ENCODE measurements around the gene ADNP. TPM values are rescaled to one million over a fixed set of nuclear protein-coding genes. Genes with fewer than 3 reads are reported as not detected.

Gene ADNP
- total RNA-seq (2013; cell fraction: nucleolus; rRNA removed): 129 and 136 TPM in 2 replicates
- total RNA-seq (2014; rRNA removed) (22.8 and 23.0 TPM in 2 replicates), total RNA-seq (2014; rRNA removed; fragmentation: Illumina TruSeq; extraction: Trizol) (28.3 and 30.4 TPM in 2 replicates), total RNA-seq (2021) (74.4 and 74.5 TPM in 2 replicates), polyA plus RNA-seq (2011; rRNA removed) (30.6 and 40.0 TPM in 2 replicates), polyA plus RNA-seq (2014; fragmentation: Illumina TruSeq; extraction: Trizol) (66.9 and 82.8 TPM in 2 replicates), polyA plus RNA-seq (2014; fragmentation: Nextera tagmentation; extraction: Ambion mirVana) (10 to 100 TPM; 25.9 to 39.7 TPM), polyA plus RNA-seq (2014; rRNA removed) (23.6 and 28.1 TPM in 2 replicates), polyA plus RNA-seq (2016; fragmentation: Nextera tagmentation; extraction: Ambion mirVana) (10 to 100 TPM; 39.1 to 40.3 TPM), polyA minus RNA-seq (2011; rRNA and poly(A)+ RNA removed) (54.7 and 78.9 TPM in 2 replicates), Bru-seq, nascent RNA (percentile 97 among the genes with signal in this experiment), BruChase-seq, experiment 1, labeled RNA remaining after a 6-hour chase (percentile 97 among the genes with signal in this experiment), BruChase-seq, experiment 2, labeled RNA remaining after a 2-hour chase (percentile 98 among the genes with signal in this experiment)
- 30.5 TPM for polyA plus RNA-seq (2011; ENCODE audit: low read depth)
- 20.1 and 27.2 TPM in 2 replicates for polyA plus RNA-seq (2011; cell fraction: cytosol; rRNA removed)
- polyA plus RNA-seq (2011; cell fraction: nucleus; rRNA removed): 61.5 and 64.3 TPM in 2 replicates
- polyA plus RNA-seq (2012): 34.8 and 42.0 TPM in 2 replicates
- 25.9 and 31.9 TPM in 2 replicates for polyA minus RNA-seq (2011; cell fraction: cytosol; rRNA and poly(A)+ RNA removed)
- polyA minus RNA-seq (2011; cell fraction: nucleus; rRNA and poly(A)+ RNA removed): 28.5 and 36.6 TPM in 2 replicates
- long read RNA-seq, experiment 1, full-length matches to known transcripts: 1 of 33 reads
- long read RNA-seq, experiment 1, partial matches to known transcripts: 0 of 33 reads
- long read RNA-seq, experiment 1, other reads (novel, unspliced or antisense): 32 of 33 reads
- long read RNA-seq, experiment 2, full-length matches to known transcripts: 1 of 91 reads
- long read RNA-seq, experiment 2, partial matches to known transcripts: 2 of 91 reads
- long read RNA-seq, experiment 2, other reads (novel, unspliced or antisense): 88 of 91 reads

GRCh38 chr20:50931306-50932015, at the start of gene ADNP:
Gene ADNP, minus strand, starts transcription at chr20:50931437. Its CDS starts 27,441 bp downstream, at chr20:50903996.
- Histone ChIP-seq H3K36me3 (ENCODE audit: control insufficient read depth in 2 of 2, insufficient read depth in 2 of 2, low read length in 1 of 2) (peaks cover 0 to 25% of the 10 kb centered on the region in 2 experiments; a peak in 1 of 4 replicates), H3K27ac (ENCODE audit: control insufficient read depth, insufficient read depth) (peak within 1 kb of the TSS; percentile 97), H3K9me3 (replicated peaks; ENCODE audit: control insufficient read depth, insufficient read depth, low read length) (no peaks in the 10 kb centered on the region), H3K4me3 (peak within 1 kb of the TSS; percentile 75), H3K4me1 (ENCODE audit: control insufficient read depth, insufficient read depth, low read length) (peaks cover 5% of the 10 kb centered on the region; the same call in 1 of the 2 replicates), H4K20me1 (ENCODE audit: control insufficient read depth, insufficient read depth) (no peaks in the 10 kb centered on the region), H3K9ac (ENCODE audit: control insufficient read depth, insufficient read depth, low read length) (peak within 1 kb of the TSS; percentile 91), H3K4me2 (ENCODE audit: control insufficient read depth, insufficient read depth) (peak within 1 kb of the TSS; percentile 40), H3K79me2 (ENCODE audit: control insufficient read depth, insufficient read depth, low read length) (peaks cover 41% of the 10 kb centered on the region), H2AFZ (ENCODE audit: control insufficient read depth, low read depth, low read length) (peak within 1 kb of the TSS; percentile 94), H3K27me3 (replicated peaks in 1 of 2; ENCODE audit: control insufficient read depth in 2 of 2, insufficient read depth in 2 of 2, low read length in 1 of 2) (no peaks in the 10 kb centered on the region)
- FAIRE-seq (peak; percentile 13), ATAC-seq (peak; percentile 76), DNase-seq (ENCODE audit: low read depth, low spot score) (peak; percentile 66)
- intact Hi-C loops (cut with micrococcal nuclease; ENCODE audit: unreplicated experiment): loop anchor here (1.0 kb wide), 2 partner anchors 27 to 113 kb away; partner anchors contain the start of genes DPM1 and MOCS3
- BruUV-seq (replicated peaks): no TSS peak
- ChIA-PET RAD21 (ENCODE audit: unreplicated experiment) (interaction anchor here (0.6 to 7.6 kb wide), 16 partner anchors 11 to 782 kb away, joined by 3 to 125 read pairs (median 4); partner anchors contain the start of genes BCAS4, DPM1 and MOCS3), POLR2A (interaction anchor here (0.7 to 6.0 kb wide), 13 partner anchors 10 to 141 kb away, joined by 3 to 67 read pairs (median 5); partner anchors contain the start of genes BCAS4, DPM1 and MOCS3), CTCF (interaction anchor here (0.6 to 13.0 kb wide), 15 partner anchors 11 to 303 kb away, joined by 3 to 336 read pairs (median 4); partner anchors contain the start of genes BCAS4, DPM1 and MOCS3), SMC1A (ENCODE audit: uncharacterized antibody, unreplicated experiment) (interaction anchor here (0.6 to 8.2 kb wide), 10 partner anchors 9 to 138 kb away, joined by 3 to 90 read pairs (median 4); partner anchors contain the start of genes BCAS4, DPM1 and MOCS3)
- 2% methylated on average over 42 of the region's 58 CpGs for WGBS (ENCODE audit: insufficient coverage, insufficient replicate concordance, low lambda C conversion rate, missing lambda C conversion rate)
- in situ Hi-C loops (cut with MboI): no loop called here
- TF ChIP-seq ZBTB40 (IDR thresholded peaks at IDR 0.05; ENCODE audit: borderline replicate concordance) (peak; percentile 74; the same call in 1 of the 2 replicates), ESRRA (IDR thresholded peaks at IDR 0.05; ENCODE audit: low read length) (peak; percentile 52; the same call in 1 of the 2 replicates), CHD4 (IDR thresholded peaks at IDR 0.05) (no peak), PAX8 (IDR thresholded peaks at IDR 0.05) (no peak), SPI1 (IDR thresholded peaks at IDR 0.05; ENCODE audit: borderline replicate concordance, insufficient read depth, low read depth, low read length) (peak; percentile 63; the same call in 1 of the 2 replicates), NFYB (IDR thresholded peaks at IDR 0.05; ENCODE audit: insufficient read depth, low read depth, low read length) (no peak), HSF1 (IDR thresholded peaks at IDR 0.05; ENCODE audit: low read depth, low read length) (no peak; the same call in 1 of the 2 replicates)
- TF ChIP-seq, protein P1, sequence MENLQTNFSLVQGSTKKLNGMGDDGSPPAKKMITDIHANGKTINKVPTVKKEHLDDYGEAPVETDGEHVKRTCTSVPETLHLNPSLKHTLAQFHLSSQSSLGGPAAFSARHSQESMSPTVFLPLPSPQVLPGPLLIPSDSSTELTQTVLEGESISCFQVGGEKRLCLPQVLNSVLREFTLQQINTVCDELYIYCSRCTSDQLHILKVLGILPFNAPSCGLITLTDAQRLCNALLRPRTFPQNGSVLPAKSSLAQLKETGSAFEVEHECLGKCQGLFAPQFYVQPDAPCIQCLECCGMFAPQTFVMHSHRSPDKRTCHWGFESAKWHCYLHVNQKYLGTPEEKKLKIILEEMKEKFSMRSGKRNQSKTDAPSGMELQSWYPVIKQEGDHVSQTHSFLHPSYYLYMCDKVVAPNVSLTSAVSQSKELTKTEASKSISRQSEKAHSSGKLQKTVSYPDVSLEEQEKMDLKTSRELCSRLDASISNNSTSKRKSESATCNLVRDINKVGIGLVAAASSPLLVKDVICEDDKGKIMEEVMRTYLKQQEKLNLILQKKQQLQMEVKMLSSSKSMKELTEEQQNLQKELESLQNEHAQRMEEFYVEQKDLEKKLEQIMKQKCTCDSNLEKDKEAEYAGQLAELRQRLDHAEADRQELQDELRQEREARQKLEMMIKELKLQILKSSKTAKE (IDR thresholded peaks at IDR 0.05; ENCODE audit: low read depth, poor library complexity, severe bottlenecking): peak; percentile 64

Measured in GM12878 (cell line).